ENCODE data around the gene RXRA.

RXRA gene

DNA sequence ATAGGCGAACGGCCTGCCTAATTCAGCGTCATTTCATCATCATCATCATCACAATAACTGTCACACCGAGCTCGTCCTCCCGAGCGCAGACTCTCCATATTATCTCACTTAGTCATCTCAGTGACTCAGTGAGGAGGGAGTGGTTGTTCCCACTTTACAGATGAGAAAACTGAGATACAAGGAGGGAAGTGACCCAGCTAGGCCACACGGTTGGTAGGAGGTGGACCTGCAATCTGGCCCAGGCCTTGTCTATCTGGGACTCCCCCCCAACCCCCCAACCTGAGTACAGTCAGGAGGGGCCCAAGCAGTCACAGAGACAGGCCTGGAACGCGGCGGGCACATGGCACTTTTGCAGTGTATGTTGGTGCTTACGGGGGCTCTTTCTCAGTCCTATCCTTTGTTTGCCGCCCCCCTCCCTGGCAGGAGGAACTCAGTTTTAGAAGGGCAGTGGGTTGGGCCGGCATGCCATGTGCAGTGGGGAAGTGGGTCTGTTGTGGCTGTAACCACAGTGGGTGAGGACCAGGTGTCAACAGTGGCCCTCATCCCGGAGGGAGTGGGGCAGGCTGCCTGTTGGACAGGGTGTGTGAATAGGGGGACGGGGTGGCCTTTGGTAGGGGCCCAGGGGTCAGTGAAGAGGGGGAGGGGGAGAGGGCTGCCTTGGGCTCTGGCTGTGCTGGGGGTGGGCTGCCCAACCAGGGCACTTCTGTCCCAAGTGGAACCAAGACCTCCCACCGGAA is 1.7 kb upstream of the RXRA start:
- DNase-seq (ENCODE audit: low spot score) = no peak

DNA sequence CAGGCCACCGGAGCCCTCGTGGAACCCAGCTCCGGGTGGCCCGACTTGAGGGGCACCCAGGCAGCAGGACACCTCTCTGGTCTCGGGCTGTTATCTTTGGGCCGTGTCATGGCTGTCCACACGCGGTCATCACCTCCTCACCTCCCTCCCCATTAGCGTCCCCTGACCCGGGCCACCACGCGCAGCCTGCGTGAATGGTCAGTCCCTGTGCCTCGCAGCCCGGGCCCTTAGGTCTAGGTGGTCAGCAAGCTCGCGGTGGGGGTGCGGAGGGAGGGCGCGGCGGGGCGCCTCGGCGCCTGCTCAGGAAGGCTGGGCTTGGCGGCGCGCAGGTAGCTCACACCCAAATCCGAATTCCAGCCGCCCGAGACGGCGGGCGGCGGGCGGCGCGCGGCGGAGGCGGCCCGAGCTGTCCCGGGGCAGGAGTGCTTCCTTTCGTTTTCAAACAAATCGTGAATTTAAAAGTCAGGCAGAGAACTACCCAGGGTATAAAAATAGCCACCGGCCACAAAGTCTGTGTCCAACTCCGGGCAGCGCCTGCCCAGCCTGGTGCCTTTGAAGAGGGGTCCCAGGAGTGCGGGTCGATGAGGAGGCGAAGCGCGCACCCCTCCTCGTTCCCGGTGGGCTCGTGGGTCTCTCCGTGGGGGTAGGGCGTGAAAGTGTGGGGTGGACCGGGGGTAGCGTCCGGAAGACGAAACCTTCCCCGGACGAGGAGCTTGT is 1.0 kb upstream of the RXRA start:
- DNase-seq (ENCODE audit: low spot score) = no peak

GRCh38 chr9:134326724-134327601 is 708 bp downstream of the RXRA start:
- DNase-seq (ENCODE audit: low spot score) = no peak

GRCh38 chr9:134327671-134328231 is 1.5 kb downstream of the RXRA start:
- no peak for DNase-seq (ENCODE audit: low spot score)

- no peak for DNase-seq (ENCODE audit: low spot score)
Observed at GRCh38 chr9:134328341-134328840, 2.1 kb downstream of the RXRA start.

DNA sequence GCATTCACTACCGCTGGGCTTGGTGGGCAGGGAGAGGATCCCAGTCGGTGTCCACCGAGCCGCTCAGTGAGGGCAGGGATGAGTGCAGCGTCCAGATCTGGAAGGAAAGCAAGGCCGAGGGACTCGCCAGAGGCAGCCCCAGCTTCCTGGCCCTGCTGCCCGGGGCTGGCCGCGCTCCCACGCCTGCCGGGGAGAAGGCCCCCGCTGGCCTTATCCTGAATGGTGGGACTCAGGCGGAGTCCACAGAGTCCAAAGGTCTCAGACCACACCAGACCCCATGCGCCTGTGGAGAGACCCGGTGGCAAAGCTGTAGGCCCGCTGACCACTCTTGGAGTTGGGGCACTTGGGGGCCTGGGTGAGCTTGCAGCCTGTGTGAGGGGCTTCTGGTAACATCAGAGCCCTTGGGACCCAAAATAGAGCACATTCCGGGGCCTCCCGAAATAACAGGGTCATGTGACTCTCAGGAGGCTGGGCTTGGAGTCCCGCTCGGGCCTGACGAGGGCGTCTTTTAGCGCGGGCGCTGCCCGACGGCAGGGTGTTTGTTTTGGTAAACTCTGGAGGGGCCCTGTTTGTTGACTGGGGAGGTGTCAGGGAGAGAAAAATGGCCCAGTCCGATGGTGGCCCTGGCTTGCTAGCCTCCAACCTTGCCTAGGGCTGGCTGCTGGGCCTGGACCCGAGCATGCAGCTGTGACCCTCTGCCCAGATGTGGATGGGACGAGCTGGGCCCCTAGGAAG is 2.8 kb downstream of the RXRA start:
- no peak for DNase-seq (ENCODE audit: low spot score)

DNA sequence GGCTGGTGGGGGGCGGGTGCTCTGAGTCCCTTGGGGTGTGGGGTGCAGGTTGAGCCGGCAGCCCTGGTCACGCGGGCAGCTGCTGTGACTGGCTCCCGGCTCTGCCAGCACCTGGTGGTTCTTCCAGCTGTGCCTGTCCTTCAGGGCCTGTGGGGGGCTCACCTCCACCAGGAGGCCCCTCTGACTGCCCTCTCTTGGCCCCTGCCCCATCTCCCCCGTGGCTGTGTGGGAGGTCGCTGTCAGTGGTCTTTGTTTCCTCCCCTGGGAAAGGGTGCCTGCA is 3.3 kb downstream of the RXRA start:
- no peak for DNase-seq (ENCODE audit: low spot score)

DNA sequence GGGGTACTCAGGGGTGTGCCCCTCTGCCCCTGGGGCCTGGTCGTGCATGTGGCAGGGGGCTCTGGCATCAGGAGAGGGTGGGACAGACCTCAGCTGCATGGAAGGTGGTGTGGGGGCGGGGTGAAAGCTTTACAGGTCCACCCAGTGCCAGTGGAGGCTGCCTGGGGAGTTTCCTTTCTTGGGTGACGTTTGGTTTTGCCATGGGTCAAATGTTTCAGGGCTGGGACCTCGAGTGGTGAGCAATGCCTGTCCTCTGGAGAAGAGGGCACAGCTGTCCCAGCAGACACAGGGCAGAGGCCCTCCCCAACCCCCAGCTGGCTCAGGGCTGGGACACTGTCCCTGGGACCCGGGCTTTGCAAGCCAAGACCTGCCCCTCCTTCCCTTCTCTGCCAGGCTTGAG is 3.6 kb downstream of the RXRA start:
- DNase-seq (ENCODE audit: low spot score) = no peak

- DNase-seq (ENCODE audit: low spot score) = no peak
Observed at GRCh38 chr9:134330590-134330989, 4.3 kb downstream of the RXRA start.

DNA sequence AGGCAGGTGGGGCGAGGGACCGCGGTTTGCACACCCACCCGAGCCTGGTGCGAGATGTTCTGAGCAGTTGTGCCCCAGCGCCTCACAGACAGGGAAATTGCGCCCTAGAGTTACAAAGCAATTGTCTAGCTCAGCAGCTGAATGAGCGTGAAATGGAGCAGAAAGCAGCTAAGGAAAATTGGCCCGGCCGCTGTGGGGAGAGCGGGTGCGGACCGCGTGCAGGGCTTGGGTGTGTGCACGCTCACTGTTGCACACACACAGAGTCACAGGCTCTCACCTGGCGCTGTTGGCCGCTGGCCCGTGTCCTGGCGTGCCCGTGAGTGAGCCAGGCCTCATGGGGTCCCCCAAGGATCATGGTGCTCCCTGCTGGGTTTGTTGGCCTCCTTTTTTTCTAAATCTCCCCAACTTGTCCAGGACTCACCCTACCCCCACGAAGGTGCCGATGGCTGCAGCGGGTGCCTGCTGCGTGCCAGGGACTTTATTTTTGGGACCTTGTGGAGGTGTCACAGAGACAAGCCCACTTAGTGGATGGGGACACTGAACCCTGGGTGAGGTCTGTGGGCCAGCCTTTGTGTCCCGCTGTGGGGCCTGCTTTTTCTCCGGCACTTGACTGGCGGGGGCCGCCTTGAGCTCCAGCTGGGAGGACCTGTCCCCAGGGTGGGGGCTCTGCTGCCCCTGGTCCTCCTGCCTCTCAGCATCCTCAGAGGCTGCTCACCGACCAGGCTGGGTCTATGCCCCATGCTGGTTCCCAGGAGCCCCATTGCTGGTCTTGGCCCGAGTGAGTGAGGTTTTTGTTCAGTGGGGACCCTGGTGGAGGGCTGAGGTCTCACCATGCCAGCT is 5.2 kb downstream of the RXRA start:
- DNase-seq (ENCODE audit: low spot score) = no peak

DNA sequence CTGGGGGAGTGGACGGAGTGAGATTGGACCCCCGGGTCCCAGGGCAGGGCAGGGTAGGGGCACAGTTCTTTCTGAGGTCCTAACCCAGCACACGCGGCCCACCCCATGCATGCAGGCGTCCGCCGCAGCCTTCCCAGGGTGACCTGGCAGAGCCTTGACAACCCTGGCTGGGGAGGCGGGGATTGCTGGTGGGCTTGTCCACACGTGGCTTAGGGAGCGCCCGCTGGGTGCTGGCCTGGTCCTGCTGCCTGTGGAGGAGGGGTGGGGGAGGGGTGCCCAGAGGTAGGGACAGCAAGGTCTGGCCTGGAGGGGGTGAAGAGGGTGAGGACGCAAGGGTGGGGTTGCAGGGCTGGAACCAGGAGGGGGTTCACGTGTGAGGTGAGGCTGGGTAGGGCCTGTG is 6.0 kb downstream of the RXRA start:
- no peak for DNase-seq (ENCODE audit: low spot score)

DNA sequence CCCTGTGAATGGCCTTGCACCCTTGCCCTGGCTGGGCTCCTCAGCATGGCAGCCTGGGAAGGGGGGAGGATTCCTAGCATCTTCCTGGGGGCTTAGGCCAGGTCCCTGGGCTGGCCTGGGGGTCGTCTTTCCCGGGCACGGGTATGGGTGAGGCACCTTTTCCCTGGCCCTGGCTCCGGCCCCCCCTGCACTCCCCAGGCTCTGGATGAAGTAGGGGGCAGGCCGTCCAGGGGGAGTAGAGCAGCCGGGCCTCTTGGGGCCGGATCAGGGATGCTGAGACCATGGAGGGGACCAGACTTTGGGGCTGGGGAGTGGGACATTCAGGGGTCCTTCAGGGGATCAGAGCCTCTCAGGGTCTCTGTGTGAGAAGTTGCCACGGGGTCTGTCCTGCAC is 6.6 kb downstream of the RXRA start:
- no peak for DNase-seq (ENCODE audit: low spot score)

- no peak for DNase-seq (ENCODE audit: low spot score)
Observed at GRCh38 chr9:134333234-134333873, 7.1 kb downstream of the RXRA start.

GRCh38 chr9:134333874-134334581 is 7.8 kb downstream of the RXRA start:
- DNase-seq (ENCODE audit: low spot score) = no peak

- DNase-seq (ENCODE audit: low spot score) = no peak
Observed at GRCh38 chr9:134335061-134335460, 8.8 kb downstream of the RXRA start.

DNA sequence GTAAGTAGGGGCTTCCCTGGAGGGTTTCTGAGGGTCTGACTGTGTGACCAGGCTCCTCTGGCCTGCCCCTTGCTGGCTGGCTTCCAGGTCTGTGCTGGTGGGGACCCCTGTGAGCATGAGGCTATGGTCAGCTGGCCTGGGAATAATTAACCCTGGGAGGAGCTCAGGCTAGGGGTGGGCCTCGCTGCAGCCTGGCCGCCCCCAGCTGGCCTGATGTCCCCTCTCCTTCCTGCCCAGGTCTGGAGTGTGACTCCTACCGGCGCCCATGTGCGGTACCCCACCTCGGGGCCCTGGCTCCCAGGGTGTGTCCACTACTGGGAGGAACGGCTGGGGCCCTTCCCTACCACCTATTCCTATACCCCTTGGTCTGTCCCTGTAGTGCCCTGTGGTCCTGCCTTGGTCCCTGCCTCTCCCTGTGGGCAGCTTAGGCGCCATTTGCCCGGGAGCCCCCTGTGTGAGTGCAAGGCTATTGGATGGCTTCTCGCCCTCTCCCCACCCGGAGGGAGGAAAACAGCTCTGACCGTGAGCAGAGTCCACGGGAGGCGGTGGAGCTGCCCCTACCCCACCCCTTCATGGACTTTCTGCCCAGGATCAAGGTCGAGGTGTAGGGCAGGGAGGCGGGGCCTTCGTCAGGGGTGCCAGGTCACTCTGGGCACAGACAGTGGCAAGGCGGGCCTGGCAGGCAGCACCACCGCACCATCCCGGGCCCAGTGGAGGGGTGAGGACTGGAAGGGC is 9.4 kb downstream of the RXRA start:
- no peak for DNase-seq (ENCODE audit: low spot score)

GRCh38 chr9:134336228-134336627 is 10.0 kb downstream of the RXRA start:
- no peak for DNase-seq (ENCODE audit: low spot score)

- no peak for DNase-seq (ENCODE audit: low spot score)
Observed at GRCh38 chr9:134336924-134337323, 10.7 kb downstream of the RXRA start.

DNA sequence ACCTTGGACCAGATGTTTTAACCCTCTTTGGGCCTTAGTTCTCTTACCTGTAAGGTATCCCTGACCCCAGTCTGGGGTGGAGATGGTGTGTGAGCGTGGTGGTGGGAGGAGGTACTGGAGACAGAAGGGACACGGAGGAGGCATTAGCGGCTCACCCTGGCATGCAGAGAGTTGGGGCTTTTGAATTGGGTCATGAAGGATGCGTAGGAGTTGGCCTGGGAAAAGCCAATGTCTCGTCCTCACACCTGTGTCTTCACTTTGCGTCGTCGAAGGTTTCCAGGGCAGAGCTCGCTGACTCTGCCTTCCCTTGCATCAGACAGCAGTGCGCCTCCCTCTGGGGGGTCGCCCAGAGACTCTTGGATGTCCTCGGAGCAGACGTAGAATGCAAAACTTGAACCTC is 11.2 kb downstream of the RXRA start:
- no peak for DNase-seq (ENCODE audit: low spot score)
